DND-41 (cell line): ENCODE results near the gene PPP1R3D.

ENCODE experiments used
- CTCF ChIP-seq: IDR thresholded peaks from 2 replicates; pipeline ENCODE4 v1.5.1; 2012; ENCODE audit warnings: borderline replicate concordance, low read length, moderate library complexity, mild to moderate bottlenecking; ENCODE audit not compliant: poor library complexity, severe bottlenecking; ENCODE audit errors: extremely low read depth
- EZH2 ChIP-seq: IDR thresholded peaks from 3 replicates; pipeline ENCODE4 v1.6.1; 2012; ENCODE audit warnings: borderline replicate concordance, low read depth, mild to moderate bottlenecking, moderate library complexity, low read length, inconsistent platforms; ENCODE audit not compliant: severe bottlenecking

- TF ChIP-seq EZH2, result no peak
- no peak for TF ChIP-seq CTCF
Measured at GRCh38 chr20:59958123-59958522, 18.0 kb upstream of the PPP1R3D start, which contains the start of gene CDH26.
